NCI-H128 (cell line): ENCODE data around the gene FOXO1.

Source experiments
- DNase-seq: peaks from one replicate; lab custom pipeline; 2025; ENCODE audit not compliant: unreplicated experiment; lab: John Stamatoyannopoulos, UW

The FOXO1 gene

GRCh38 chr13:40609972-40610726 lies 56.3 kb downstream of the FOXO1 start:
- no peak for DNase-seq

DNA sequence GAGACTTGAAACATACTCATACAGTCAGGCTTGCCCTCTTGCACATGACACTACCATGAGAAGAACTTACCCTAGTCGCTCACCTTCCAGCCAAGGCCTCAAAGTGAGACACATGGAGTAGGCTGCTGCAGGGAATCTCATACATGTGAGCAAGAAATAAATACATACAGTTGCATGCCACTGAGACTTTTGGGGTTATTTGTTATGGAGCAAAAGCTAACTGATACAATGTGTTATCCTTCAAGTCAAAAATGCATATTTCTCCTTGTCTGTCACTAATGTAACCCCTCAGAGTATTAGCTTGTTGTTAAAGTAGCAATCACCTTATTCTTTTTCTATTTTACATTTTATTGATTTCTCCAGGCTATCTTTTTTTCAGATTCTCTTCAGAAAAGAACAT lies 58.1 kb downstream of the FOXO1 start:
- no peak for DNase-seq

DNA sequence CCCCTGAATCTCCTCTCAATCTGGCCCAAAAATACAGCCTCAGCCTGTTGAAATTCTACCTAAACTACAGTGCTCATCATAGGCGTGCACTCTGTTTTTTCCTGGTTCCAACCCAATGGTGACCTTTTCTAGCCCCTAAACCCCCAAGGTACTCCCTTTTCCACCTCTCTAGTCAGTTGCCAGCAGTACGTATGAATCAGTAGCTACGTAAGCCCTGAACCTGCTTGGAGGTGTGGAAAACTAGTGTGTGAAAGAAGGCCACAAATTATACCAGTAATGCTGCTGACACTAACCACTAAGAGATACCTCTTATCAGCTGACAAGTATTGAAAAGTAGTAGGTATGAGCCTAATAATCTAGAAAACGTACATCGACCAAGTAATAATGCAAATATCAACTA lies 60.9 kb downstream of the FOXO1 start:
- DNase-seq = no peak

GRCh38 chr13:40604135-40604534 lies 62.3 kb downstream of the FOXO1 start:
- DNase-seq = no peak

DNA sequence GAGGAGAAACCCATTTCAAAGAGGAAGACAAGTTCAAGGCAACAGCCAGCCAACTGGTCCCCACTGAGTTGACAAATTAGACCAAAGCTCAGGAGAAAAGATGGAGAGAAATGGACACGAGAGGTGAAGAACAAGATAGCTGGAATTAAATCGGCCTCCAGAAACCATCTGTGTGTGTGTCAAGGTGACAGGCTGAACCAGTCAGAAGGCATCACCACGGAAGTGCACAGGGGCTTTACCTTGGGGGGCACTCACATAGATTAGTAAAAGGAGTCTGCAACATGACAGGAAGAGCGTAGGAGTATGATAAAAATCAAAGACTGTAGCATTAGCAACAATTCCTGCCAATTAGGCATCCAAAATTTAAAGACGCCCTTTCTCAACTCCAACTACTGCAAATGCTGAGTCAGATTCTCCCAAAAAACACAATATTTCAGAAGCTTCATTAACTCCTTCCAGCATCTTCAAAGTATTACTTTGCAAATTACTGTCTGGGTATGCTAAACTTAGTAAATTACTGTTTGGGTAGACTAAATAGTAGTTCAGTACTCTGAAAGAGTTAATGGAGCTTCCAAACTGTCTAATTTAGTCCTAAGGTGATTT lies 66.2 kb downstream of the FOXO1 start:
- no peak for DNase-seq

GRCh38 chr13:40599747-40600146 lies 66.7 kb downstream of the FOXO1 start:
- no peak for DNase-seq

DNA sequence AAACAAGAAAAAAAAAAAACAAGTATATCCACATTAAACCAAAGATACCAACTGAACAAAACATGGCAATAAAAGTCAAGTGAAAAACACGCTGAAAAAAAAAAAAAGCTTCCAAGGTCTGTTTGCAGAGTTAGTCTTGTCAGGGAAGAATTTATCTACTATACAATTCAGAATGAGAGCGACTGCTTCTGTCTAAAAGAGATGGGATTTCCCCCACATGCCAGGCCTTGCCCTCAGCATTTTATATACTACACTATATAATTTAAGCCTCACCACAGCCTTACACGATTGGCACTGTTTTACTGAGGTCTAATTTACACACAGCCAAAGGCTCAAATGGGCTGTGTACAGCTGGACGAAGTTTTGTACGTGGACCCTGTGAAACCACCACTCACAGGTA lies 67.3 kb downstream of the FOXO1 start:
- DNase-seq = no peak

- DNase-seq = no peak
Measured at GRCh38 chr13:40598569-40598968, 67.9 kb downstream of the FOXO1 start.

DNA sequence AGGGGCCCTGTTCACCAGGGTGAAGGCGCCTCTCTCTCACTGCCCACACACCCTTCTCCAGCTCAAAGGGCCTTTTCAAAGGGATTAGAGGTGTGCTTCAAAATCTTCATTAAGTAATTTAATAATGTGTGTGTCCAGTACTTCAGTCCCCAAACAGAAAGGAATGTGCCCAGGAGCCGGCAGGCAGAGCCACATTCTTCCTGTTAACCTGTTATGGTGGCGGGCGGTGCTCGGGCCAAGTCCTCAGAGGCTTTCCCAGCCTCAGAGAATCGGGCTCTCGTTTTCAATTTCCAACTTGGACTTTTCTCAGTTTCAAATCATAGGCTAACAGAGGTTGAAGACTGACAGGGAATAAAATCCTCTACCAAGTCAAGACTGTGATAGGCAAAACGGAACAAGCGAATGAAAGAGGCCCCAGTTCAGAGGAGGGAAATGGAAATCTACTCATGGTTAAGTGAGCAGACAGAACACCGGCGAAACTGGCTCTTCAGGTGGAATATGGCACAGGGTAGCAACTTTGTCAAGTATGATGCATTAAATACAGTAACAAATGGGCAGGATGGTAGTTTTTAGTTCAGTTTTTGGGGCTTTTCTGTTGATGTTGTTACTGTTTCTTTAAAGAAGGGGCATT lies 68.6 kb downstream of the FOXO1 start:
- DNase-seq = no peak

DNA sequence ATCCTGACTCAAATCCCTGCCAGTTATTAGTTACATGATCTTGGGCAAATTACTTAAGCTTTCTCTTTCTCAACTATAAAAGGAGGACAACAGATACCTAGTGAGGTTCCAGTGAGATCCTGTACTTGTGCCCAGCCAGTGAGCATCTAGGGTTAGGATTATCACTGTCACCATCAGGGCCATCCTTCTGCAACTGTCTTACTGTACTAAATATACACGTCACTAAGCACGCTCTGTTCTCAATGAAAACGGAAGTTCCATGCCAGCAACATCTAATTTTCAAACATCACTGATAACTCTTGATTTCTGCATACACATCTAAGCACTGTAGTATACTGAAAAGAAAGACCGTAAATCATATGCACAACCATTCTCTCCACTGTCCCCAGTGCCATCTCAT lies 70.0 kb downstream of the FOXO1 start:
- DNase-seq = no peak

GRCh38 chr13:40595693-40596092 lies 70.7 kb downstream of the FOXO1 start:
- DNase-seq = no peak

DNA sequence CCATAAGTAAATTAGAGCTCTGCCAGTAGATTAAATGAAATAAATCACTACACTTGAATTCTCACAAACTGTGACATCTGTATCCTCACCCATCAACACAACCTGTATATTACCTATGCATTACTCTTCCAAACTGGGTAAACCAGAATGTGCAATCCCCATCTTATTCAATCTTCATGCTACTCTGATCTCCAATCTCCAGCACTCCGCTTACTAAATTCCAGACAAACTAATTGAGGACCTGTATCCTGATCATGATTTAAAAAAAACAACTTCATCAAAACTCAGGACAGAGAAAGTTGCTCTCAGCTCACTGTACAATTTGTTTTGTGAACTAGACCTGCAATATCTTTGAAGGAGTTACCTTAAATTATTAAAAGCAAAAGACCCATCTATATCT lies 74.4 kb downstream of the FOXO1 start:
- DNase-seq = no peak

- DNase-seq = no peak
Measured at GRCh38 chr13:40591091-40591490, 75.3 kb downstream of the FOXO1 start.

DNA sequence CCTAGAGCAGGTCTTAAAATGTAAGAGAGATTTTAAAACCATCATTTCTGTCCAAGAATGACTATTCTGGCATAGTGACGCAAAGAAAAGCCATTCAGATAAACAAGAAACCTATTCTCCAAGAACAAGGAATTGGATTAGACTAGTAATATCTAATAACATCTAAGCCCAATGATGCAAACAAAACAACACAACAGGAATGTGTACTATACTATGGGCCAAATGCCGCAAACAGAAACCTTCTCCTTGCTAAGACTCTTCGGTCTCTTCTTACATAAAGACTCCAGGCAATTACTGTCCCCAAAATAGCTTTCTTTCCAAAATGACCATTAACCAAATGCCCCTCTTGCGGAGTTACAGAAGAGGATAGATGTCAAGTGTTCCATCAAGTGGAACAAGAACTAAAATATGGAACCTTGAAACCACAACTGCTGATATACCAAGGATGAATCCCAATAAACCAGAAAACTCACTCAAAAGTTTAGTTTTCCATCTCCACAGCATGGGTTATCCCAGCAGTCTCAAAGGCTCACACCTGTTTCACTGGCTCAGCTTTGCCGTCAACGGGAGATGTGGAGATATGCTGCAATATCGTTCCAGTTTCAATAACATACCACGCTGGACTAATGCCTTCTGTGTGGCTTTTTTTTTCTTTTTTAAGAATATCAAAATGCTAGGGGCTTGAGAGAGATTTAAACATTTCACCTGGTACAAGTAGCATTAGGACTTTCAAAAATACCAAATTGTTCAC lies 76.2 kb downstream of the FOXO1 start:
- no peak for DNase-seq

DNA sequence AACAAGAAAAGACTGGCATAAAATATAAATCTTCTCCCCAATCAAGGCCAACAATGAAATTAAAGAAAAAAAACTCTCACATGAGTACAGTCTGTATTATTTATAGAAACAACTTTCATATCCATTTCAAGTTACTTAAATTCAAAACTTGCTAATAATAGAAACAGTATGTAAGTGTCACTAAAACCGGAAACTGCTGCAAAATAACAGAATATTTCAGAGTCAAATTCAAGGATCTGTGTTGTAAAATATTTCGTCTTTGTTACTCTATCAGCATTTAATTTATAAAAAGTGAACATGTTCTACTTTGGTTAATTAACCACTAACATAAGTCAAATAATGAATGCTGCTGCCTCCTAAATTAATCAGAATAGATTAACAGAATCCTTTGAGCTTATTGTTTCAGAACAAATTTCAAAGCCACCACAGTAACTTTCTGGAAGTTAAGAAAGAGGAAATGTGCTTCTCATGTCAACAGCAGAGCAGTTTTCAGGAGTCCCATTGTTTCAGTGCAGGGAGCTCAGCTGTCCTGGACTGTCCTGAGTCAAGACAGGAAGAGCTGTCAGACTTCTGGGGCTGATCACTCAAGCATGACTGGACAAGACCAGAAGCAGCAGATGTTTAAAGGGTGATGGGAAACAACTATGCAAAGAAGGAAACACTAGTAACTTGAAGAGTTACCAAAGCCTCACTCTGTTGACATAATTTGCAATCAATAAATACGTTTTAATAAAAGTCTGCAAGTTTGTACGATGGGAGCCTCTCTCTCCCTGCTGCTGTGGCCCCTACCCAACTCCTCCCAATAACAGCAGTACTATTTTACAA lies 76.9 kb downstream of the FOXO1 start:
- DNase-seq = no peak

DNA sequence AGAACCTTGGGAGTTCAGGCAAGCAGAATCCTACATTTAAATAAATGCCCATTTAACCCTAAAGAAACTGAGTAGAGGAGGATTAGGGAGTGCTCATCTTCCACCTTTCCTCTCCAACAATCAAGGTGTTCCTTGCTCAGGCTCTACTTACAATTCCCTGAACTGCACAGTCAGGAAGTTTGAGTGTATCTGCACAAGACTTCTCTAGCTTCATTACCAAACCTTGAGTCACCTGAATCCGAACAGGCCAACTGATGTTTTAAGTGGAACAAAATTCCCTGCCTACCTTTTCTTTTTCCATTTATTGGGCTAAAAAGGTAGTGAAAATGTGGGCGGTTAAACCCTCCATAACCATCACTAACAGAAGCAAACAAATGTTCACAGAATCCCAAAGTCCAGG lies 78.3 kb downstream of the FOXO1 start:
- DNase-seq = no peak

- no peak for DNase-seq
Measured at GRCh38 chr13:40586886-40587565, 79.4 kb downstream of the FOXO1 start.

DNA sequence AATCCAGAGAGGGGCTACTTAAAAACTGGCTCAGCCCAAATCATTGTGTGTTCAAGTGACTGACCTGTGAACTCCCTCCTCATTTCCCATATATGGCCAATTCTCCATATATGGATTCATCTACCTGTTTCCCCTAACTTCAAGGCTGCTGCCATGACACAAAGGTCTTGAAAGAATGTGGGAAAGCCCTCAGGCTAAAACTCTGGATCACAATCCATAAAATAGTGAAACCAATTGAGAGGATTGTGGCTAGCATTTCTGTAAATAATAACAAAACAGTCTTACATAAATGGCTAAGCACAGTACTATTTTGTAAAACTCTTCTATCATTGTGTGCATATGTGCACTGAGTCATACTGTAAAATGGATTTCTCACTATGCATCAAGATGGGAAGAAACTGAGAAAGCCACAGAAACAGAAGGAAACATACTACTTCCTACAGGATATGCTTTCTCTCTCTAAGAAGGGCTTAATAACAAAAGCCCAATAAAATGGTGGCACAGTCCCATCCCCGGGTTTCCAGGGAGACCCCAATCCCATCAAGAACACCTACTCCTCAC lies 80.5 kb downstream of the FOXO1 start:
- no peak for DNase-seq

GRCh38 chr13:40583738-40584137 lies 82.7 kb downstream of the FOXO1 start:
- DNase-seq = no peak

GRCh38 chr13:40582531-40582930 lies 83.9 kb downstream of the FOXO1 start:
- DNase-seq = no peak
